HG03045 (cell line): ENCODE measurements around the gene KCNQ1.

Experiments
- ATAC-seq: cut with Tn5 transposase; IDR thresholded peaks from one replicate; pipeline ENCODE4 v1.9.1; 2021; ENCODE audit warnings: mild to moderate bottlenecking, moderate library complexity; ENCODE audit not compliant: unreplicated experiment

The KCNQ1 gene

GRCh38 chr11:2441171-2441570 lies 3.6 kb upstream of the KCNQ1 start:
- ATAC-seq: no peak

DNA sequence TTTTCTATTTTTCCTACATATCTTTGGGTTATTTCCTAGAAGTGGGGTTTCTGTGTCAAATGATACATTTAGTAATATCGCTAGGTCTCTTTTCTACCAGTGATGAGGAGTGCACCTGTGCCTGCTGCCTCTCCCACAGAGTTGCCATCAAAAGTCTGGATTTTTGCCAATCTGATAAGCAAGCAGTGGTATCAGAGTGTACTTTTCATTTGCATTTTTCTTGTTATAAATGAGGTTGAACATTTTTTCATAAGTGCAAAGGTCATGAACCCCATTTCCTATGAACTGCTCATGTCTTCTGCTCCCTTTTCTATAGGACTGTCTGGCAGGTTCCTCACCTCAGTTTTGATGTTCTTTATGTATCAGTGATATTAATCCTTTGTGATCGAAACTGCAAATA lies 2.2 kb upstream of the KCNQ1 start:
- no peak for ATAC-seq

DNA sequence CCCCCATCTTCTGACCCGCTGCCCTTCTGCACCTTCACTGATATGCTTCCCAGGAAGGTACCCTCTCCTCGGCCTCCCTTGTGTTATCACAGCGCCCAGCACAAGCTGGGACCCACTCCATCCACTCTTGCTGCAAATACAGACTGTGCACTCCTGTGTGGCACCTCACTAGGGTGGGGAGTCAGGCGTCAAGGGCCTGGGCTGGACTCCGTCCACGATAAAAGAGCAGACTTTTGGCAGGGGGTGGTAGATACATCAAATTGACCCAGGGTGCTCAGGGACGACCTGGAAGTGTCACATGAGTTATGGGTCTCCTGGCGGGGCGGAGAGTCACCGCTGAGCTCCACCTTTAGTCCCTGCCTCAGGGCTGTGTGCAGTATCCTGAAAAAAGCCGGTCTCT lies 1.4 kb upstream of the KCNQ1 start:
- no peak for ATAC-seq

DNA sequence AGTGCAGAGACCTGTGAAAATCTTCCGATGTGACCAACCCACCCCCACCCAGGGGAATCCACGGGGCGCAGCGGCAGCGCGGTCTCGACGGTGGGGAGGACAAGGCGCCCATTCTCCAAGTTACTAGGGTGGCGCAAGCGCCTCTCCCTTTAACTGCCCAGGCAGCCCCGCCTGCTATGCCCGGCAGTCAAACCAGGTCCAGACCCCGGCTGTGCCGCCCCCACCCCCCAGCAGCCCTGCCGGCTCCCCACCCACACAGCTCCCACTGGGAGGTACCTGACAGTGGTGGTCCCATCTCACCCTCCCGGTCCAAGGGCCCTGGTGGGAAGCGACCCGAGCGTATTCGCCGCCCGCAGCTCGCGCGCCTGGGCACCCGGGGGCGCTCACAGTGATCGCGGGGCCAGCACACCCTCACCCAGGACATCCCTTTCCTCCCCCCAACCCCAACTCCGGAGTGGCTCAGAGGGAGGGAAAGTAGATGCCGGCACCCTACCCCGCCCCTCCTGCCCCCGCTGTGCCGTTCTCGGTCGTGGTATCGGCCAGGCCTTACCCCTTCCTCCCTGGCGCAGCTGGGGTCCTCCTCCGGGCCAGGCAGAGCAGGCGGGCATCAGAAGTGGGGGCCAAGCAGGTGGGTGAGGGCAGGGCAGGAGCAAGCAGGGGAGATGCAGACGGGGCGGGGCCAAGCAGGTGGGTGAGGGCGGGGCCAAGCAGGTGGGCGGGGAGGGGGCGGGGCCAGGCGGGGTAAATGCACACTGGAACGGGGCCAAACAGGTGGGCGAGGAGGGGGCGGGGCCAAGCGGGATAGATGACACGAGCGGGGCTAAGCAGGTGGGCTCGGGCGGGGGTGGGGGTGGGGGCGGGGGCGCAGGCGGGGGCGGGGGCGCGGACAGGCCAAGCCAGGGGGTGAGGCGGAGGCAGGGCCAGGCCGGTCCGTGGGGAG lies 657 bp upstream of the KCNQ1 start, which contains the start of gene TRPM5:
Gene TRPM5 (minus strand): TSS at position 634 of the 940 bp plus-strand sequence. CDS start 21,478 bp downstream, outside the sequence.
- no peak for ATAC-seq

- ATAC-seq: no peak
Measured at GRCh38 chr11:2445746-2446551, 1.1 kb downstream of the KCNQ1 start.

GRCh38 chr11:2446590-2447252 lies 1.9 kb downstream of the KCNQ1 start:
- no peak for ATAC-seq

DNA sequence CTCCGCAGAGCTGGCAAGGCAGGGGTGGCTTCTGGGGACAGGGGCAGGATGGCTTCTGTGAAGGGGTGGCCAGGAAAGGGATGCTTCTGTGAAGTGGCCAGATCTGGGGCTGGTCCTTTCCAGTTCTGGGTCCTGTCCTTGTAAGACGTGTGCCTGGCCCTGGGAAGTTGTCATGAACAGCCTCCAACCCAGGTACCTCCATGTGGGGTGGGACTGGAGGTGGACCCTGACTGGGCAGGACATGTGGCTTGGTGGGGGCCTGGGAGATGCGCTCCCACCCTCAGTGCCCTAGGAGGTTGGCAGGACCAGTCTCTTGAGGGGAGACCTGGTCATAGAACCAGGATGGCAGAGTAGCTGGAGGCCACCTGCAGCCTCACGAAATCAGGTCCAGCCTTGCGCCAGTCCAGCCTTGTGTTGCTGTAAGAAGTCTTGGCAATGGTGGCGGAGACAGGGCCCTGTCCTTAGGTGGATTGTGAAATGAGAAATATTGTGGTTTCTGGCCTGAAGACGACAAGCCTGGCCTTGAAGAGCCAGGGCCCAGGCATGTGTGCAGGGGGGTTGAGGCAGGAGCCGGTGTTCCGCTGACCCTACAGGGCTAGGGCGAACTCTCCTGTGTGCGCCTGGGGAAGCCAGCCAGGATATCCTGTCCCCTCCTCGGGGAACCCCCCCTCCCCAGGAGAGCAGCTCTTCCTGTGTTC lies 2.6 kb downstream of the KCNQ1 start:
- no peak for ATAC-seq

GRCh38 chr11:2447951-2448650 lies 3.3 kb downstream of the KCNQ1 start:
- no peak for ATAC-seq

DNA sequence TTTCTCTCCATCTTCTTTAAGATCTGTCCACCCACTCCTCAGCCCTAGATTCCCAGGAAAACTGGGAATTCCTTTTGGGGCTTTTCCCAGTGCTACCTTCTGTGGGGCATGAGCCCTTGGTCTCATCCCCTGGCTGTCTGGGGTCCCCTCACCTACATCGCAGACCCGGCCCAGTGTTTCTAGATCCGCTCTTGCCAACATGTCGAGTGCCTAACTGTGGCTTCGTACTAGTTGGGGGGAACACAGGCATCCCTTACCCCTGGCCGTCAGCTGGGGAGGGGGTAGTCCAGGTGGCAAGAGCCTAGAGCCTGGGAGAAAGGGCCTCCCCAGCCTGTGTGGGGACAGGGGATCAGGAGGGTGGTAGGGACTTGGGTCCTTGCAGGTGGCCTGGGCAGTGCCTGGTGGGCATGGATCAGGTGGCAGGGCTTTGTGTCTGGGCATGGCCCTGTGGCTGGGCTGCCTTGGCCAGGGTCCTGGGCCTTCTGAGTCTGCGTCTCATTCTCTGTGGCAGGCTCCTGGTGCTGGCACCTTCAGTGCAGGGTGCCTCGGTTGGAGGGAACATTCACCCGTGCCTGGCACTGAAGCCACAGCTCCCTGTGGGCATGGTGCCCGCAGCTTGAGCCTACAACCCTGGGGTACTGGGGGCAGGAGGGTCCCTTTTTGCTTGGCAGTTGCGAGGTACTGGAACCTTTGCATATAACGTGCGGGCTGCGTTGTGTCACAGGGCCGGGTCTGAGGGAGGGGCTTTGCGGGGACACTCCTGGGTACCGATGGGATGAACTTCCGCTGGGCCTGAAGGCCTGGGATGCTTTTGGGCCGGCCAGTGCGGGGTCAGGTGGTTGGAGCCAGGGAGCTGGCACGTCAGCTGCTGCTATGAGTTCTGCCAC lies 4.1 kb downstream of the KCNQ1 start:
- ATAC-seq: no peak

DNA sequence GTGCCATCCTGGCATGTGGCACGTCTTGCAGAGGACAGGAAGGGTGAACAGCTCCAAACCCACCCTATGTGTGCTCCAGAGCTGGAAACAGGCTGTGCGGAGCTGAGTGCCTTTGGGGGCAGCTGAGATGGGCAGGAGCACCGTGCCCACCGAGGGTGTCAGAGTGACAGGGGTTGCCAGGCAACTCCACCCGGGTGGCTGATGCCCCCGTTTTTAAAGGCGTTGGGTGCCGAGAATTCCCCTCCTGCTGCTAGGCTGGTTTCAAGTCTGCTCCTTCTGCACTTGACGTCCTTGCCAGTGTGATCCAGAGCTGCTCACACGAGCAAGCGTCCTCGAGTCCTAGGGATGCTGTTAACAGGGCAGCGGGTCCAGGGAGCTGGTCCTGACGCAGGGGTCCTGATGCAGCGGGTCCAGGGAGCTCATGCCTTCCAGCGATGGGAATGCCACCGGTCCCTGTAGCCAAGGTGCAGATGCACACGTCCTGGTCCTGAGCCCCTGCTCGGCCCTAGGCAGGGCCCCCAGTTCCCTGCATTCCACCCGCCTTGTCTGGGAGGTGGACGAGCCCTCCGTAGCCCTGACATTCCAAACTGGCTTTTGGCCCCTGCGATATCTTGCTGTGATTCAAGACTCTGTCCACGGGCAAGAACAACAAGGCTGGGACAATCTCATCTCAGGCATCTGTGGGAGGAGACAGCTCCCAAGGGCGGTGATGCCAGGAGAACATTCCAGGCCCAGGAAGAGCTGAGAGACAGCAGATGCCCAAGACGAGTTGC lies 4.9 kb downstream of the KCNQ1 start:
- no peak for ATAC-seq

DNA sequence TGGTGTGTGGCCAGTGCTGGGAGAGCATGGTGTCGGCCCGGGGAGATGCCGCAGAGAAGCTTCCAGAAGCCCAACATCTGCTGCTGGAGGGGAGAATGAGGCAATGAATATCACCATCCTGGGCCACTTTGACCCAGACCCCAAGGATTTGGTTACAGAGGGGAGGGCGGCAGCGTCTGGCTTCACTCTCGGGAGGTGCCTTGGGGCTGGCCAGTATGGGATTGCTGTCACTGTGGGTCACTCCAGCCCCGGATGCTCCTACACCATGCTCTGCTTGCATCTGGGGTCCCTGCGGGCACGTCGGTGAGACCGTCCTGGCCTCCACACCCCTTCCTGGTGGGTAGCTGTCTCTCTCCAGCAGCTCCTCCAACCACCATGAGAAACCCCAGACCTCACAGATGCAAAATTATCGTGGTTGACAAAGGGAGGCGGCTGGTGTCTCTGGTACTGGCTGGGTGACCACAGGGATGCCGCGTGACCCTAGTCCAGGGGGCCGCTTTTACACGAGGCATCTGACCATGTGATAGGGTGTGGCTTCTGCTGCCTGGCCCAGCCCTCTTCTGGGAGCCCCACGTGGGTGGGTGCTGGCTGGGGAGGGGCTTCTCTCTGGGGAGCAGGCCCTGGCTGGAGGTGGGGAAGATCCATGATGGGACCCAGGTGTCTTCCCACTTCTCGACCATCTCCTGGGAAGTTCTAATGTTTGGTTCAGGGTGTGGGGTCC lies 5.7 kb downstream of the KCNQ1 start:
- no peak for ATAC-seq

DNA sequence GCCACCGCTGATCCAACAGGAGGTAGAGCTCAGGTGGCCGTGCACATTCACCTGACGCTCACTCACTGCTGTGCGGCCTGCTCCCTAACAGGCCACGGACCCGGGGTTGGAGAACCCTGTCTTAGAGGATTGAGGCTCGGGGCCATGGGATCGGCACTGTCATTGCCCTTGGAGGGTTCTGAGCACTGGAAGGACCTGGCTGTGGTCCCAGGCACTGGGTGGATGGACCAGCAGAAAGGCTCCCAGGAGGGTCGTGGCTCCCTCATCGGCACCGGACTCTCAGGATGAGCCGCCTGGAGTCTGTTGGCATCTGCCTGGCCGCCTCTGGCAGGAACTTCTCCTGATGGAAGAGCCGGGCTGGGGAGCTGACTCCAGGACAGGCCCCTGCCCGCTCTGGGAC lies 6.5 kb downstream of the KCNQ1 start:
- ATAC-seq: no peak

- ATAC-seq: no peak
Measured at GRCh38 chr11:2451916-2452315, 7.1 kb downstream of the KCNQ1 start.

DNA sequence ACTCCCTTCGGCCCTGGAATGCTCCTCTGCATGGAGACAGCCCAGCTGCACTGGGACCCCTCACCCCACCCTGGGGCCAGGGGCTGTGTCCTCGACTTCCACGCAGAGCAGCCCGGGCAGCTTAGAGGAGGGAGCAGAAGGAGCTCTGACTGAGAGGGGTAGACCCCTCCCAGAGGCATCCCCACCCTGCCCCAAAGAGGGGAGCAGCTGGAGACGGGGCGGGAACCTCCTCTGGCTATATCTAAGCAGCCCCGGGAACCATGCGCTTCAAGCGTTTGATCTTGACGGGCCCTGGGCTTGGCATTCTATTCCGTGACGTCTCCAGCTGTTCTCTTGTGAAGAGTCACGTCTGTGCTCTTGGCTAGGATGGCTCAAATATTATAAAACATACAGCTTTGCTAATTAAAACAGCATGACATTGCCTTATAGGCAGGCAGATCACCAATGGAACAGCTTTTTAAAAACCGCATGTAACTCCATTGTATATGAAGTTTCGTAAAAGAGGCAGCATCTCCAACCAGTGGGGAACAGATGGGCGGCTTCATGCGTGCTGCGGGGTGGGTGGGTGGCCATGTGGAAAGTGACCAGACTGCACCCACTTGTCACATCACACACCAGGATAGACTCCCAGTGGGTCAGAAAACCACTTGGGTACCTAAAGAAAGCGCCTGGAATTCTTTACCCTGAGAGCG lies 7.7 kb downstream of the KCNQ1 start:
- no peak for ATAC-seq

DNA sequence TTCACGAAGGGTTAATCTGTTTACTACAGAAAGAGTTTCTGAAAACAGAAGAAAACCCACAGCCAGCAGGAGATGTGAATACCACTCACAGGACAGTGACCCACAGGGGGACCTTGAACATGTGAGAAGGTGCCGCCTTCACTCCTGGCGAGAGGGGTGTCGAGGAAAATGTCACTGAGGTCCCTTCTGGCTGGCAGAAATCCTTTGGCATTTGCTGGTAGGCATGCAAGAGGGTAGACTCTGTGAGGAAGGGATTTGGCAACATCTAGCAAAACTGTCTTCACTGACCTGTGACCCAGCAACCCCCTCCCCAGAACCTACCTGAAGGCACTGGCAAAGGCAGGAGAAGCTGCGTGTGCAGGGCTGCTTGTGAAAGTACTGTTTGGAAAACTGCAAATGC lies 8.6 kb downstream of the KCNQ1 start:
- ATAC-seq: no peak

- no peak for ATAC-seq
Measured at GRCh38 chr11:2458321-2458720, 13.5 kb downstream of the KCNQ1 start.
